Measurements from ENCODE around the gene AMPD3.

The AMPD3 gene

DNA sequence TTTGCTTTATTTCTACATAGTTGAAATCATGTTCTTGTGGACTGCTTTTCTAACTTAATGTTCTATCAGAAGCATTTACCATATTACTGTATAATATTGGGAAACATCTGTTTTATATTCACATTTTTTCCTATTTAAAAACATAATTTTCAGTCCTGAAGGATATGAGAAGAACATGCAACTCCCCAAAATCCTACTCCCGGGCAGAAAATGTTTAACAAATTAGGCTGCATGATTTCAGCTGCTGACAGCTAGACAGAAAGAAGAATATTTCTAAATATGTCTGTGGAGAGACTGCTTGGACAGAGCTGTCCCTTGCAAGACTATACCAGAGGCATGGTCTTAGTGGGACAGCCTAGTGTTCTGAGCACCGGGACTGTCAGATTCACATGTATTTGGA, 15.7 kb upstream of the AMPD3 start:
- no peak for DNase-seq

DNA sequence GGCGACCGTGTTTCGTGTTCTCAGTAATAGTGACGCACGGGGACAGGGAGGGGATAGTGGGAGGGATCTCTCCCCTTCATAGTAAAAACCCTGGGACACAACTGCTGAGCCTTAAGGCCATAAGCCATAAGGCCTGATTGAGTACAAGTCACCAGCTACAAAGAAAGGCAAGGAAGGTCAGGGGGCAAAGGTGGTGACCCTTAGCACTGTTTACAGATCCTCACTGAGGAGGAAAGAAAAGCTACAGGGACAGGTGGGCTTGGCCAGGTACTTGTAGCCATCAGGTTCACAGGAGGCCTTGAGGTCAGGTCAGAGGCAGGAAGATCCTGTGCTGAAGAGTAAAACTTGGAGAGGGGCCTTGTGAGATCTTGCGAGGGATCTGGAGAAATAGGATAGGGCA, 15.1 kb upstream of the AMPD3 start:
- DNase-seq = no peak

- no peak for DNase-seq
Observed at GRCh38 chr11:10440401-10440800, 14.7 kb upstream of the AMPD3 start.

DNA sequence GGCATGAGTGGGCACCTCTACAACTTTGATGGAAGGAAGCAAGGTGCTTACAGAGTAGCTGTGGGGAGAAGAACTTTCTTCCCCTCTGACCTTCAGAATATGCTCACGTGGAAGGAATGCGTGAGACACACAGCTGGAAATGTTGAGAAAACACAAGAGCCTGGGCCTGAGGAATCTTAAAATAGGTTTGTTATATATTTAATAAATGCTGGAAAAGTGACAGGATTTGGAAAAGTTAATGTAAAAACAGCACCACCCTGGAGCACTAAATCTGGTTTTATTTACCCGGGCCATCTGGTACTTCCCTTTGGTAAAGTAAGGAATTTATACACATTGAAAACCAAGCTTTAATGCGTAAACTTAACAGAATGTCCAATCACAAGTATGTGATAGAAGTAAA, 14.0 kb upstream of the AMPD3 start:
- no peak for DNase-seq

- DNase-seq = no peak
Observed at GRCh38 chr11:10441652-10442503, 13.2 kb upstream of the AMPD3 start.

DNA sequence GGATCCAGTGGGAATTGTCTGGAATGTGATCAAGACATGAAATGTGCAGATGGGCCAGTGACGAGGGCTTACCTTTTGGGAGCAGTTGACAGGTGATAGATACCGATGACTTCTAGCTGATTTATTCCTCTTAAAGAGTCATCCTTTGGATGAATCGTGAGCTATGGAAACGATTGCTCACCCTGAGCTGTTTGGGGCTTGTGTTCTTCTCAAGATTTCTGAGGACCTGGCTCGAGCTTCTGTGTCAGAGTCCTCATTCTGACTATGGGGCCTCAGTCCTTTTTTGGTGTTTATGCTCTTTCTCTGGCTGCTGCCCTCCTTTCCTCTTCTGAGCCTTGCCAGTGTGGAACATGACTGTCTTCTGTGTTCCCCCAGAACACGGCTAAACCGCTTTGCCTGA, 11.9 kb upstream of the AMPD3 start:
- DNase-seq = no peak

DNA sequence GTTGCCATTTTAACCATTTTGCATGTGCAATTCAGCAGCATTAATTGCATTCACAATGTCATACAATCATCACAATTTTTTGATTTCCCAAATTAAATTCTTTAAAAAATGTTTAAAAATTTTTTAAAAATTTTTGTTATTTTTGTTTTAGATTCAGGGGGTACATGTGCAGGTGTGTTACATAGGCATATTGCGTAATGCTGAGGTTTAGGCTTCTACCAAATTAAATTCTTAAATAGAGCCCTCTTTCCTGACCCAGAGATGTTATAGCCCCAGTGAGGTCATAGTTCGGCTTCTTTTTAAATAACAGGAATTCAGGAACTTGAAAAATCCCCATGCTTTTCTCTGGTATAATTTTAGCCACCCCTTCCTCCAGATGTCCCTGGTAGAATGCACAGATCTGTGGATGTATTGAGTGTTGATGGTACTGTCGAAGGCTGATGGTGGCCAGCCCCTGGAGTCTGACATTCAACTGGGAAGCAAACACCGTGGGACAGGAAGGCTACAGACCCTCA, 11.3 kb upstream of the AMPD3 start:
- DNase-seq = no peak

GRCh38 chr11:10444725-10445315, 10.2 kb upstream of the AMPD3 start:
- no peak for DNase-seq

DNA sequence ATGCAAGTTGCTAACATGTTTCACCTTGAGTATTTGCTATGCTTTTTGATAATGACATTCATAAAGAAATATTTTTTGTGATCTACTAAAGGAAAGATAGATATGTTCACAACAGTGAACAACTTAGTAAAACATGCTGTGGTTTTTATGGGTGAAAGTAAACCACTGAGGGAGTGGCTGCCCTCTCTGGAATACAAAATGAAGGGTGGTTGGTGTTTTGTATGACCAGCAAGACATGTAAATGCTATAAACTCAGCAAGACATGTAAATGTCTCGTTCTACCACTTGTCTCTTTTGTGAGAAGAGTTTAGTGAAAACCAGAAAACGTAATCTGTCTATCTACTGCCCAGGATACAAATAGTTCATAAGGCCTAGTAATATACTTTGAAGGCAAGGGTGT, 7.6 kb upstream of the AMPD3 start:
- DNase-seq = no peak

GRCh38 chr11:10450462-10451425, 4.3 kb upstream of the AMPD3 start:
- peak; percentile 23 for DNase-seq

- no peak for DNase-seq
Observed at GRCh38 chr11:10451426-10452116, 3.5 kb upstream of the AMPD3 start.

- DNase-seq = no peak
Observed at GRCh38 chr11:10452211-10452767, 2.8 kb upstream of the AMPD3 start.

- no peak for DNase-seq
Observed at GRCh38 chr11:10453261-10453660, 1.8 kb upstream of the AMPD3 start.

DNA sequence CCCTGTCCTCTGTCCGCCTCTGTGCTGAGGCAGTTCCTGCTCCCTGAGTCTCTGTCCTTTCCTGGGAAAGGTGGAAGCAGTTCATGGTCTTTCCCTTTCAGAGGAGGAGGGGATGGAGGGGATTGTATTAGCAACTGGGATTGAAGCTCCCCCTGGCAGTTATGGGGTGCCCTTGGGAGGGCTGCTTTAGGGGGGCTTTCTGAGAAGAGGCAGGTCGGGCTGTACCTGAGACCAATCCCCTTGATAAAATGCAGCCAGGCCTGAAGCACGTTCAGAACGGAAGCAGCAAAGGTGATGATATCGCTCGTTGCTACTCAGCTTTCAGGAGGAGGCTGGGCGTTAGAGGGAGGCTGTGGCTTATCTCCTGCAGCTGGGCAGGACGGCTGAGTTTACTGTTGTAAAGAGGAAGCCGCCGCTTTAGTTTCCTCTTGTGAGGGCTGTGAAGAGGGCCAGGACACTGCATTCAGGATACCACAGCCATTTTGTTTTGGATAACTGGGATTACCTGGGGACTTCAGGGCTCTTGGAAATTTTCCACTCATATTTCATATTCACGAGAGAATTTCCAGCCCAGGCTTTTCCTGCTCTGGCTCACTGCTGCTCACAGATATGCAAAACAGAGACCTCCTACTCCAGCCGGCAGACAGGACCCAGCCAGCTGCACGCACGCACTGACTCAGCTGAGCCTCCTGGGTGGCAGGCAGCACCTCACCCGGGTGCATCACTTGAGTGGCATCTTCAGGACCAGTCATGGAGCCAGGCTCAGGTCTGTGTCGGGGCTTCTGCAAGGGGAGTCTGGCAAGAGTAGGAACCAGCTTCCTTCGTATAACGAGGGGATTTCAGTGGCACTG, 798 bp downstream of the AMPD3 start:
- DNase-seq = peak; percentile 79

DNA sequence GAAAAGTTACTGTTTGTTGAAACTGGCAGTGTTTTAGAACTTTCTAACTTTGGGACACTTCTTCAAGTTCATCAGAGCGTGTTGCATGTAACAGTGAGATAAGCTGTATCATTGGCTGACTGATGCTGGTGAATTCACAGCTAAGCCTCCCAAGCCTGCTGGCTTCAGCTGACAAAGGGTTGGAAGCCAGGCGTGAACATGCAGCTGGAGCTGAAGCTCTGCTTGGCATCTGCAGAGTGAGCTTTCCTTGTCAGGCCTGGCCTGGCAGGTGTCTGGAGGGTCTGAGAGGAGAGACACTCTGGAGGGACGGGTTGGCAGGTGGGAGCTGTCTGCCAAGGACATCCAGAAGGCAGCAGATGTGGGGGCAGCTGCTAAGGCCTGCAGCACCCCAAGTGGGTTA, 1.5 kb downstream of the AMPD3 start:
- DNase-seq = no peak

GRCh38 chr11:10457901-10458300, 2.8 kb downstream of the AMPD3 start:
- no peak for DNase-seq

- no peak for DNase-seq
Observed at GRCh38 chr11:10459029-10459970, 4.2 kb downstream of the AMPD3 start.

DNA sequence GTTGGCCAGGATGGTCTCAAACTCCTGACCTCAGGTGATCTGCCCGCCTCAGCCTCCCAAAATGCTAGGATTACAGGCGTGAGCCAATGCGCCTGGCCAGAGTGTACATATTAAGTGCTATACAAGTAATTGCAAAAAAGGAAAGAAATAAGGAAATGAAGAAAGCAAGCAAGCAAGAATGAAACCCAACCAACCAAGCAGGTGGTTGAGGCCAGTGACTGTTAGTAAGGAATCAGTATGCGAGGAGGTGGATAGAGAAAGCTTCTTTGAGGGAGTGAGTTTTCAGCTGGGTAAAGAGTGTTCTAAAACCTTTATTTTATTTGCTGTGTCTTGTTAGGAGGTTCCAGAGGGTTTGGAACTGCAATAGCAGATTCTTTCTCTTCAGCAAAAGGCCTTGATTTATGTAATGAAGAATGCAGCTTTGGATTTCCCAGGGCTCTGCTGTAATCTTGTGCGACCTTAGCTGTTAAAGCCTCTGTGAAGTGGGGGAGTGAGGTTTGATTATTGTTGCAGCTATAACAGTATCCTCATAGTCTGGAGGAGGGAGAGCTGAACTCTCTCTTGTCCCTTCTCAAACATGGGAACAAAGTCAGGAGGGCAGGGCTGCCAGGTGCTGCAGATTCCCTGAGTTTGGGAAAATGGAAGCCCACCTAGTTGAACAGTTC, 5.7 kb downstream of the AMPD3 start:
- DNase-seq = no peak

GRCh38 chr11:10461276-10461790, 6.3 kb downstream of the AMPD3 start:
- DNase-seq = no peak
